SK-N-SH (cell line): ENCODE measurements around the gene MYMK. TPM values are rescaled to one million over a fixed set of nuclear protein-coding genes. Genes with fewer than 3 reads are reported as not detected.
A peak's percentile ranks its signal among the peaks of the same experiment; 100 is the strongest.

Experiments
- CTCF ChIA-PET: fragments of 300-600, 350-600 bp; formaldehyde crosslinking; extraction: SDS; loops from one replicate; lab custom pipeline; 2021; lab: Yijun Ruan, JAX
- POLR2A ChIA-PET: fragments of 350-600 bp; sonication (Branson Sonifier 250); formaldehyde crosslinking; extraction: SDS; loops from one replicate; lab custom pipeline; 2020; ENCODE audit warnings: antibody characterized with exemption, inconsistent platforms; lab: Yijun Ruan, JAX
- DNase-seq: peaks from one replicate; pipeline ENCODE4 v3.0.0; 2012
- H2AFZ ChIP-seq: fragments of 200-600 bp; sonication (generic); 2 replicates; pipeline ENCODE4 v1.8.1; 2016; ENCODE audit warnings: antibody characterized with exemption, mild to moderate bottlenecking, low read depth
- H3F3A ChIP-seq: fragments of 200-600 bp; sonication (generic); replicated peaks from 2 replicates; pipeline ENCODE3; 2016; ENCODE audit warnings: antibody characterized with exemption, mild to moderate bottlenecking; ENCODE audit not compliant: insufficient read depth
- H3K27ac ChIP-seq, 2 experiments: fragments of 200-500 bp in 1 of 2; fragments of 200-600 bp in 1 of 2; sonication (Bioruptor generic) in 1 of 2; sonication (generic), shearing (Covaris generic) in 1 of 2; 2 replicates each; pipeline versions ENCODE4 v1.5.1 to v1.6.1; 2014 to 2016; ENCODE audit warnings: low read depth in 2 of 2, inconsistent platforms in 1 of 2, low read length in 1 of 2, mild to moderate bottlenecking in 1 of 2, mixed read lengths in 1 of 2
- H3K27me3 ChIP-seq: fragments of 200-600 bp; sonication (generic), shearing (Covaris generic); 2 replicates; pipeline ENCODE4 v1.6.1; 2016; ENCODE audit warnings: mixed run types; ENCODE audit not compliant: insufficient read depth
- H3K36me3 ChIP-seq, 2 experiments: fragments of 200-500 bp in 1 of 2; fragments of 200-600 bp in 1 of 2; sonication (Bioruptor generic) in 1 of 2; sonication (generic) in 1 of 2; replicated peaks in 1 of 2; 2 replicates each; pipeline versions ENCODE3 to v1.5.1; 2014 to 2016; ENCODE audit warnings: low read length in 1 of 2, mild to moderate bottlenecking in 1 of 2; ENCODE audit not compliant: insufficient read depth in 2 of 2, control insufficient read depth in 1 of 2
- H3K4me1 ChIP-seq, 2 experiments: fragments of 200-500 bp in 1 of 2; fragments of 200-600 bp in 1 of 2; sonication (Bioruptor generic) in 1 of 2; sonication (generic), shearing (Covaris generic) in 1 of 2; 2 replicates each; pipeline versions ENCODE4 v1.5.1 to v1.6.1; 2014 to 2016; ENCODE audit warnings: low read depth in 1 of 2, low read length in 1 of 2, mixed run types in 1 of 2; ENCODE audit not compliant: insufficient read depth in 2 of 2, control insufficient read depth in 1 of 2
- H3K4me2 ChIP-seq: fragments of 200-600 bp; sonication (generic), shearing (Covaris generic); 2 replicates; pipeline ENCODE4 v1.6.1; 2017; ENCODE audit warnings: mixed run types
- H3K4me3 ChIP-seq, 2 experiments: fragments of 200-500 bp in 1 of 2; fragments of 200-600 bp in 1 of 2; sonication (Bioruptor generic) in 1 of 2; sonication (generic), shearing (Covaris generic) in 1 of 2; 2 replicates each; pipeline versions ENCODE4 v1.5.1 to v1.8.1; 2014 to 2016; ENCODE audit warnings: low read depth in 2 of 2, inconsistent platforms in 1 of 2, low read length in 1 of 2, mild to moderate bottlenecking in 1 of 2, mixed read lengths in 1 of 2, moderate library complexity in 1 of 2
- H3K79me2 ChIP-seq: fragments of 200-600 bp; sonication (generic); 2 replicates; pipeline ENCODE4 v1.8.1; 2017; ENCODE audit warnings: mild to moderate bottlenecking; ENCODE audit not compliant: insufficient read depth
- H3K9ac ChIP-seq: fragments of 200-600 bp; sonication (generic); 2 replicates; pipeline ENCODE4 v1.6.1; 2017; ENCODE audit warnings: mixed run types
- H3K9me2 ChIP-seq: fragments of 200-600 bp; sonication (generic); 2 replicates; pipeline ENCODE4 v1.6.1; 2017; ENCODE audit warnings: mixed run types
- H3K9me3 ChIP-seq: fragments of 200-600 bp; sonication (generic); 2 replicates; pipeline ENCODE4 v1.6.1; 2017; ENCODE audit warnings: mixed run types, mild to moderate bottlenecking, moderate library complexity
- H4K20me1 ChIP-seq: fragments of 200-600 bp; sonication (generic); 2 replicates; pipeline ENCODE4 v1.6.1; 2017; ENCODE audit warnings: mild to moderate bottlenecking, mixed run types; ENCODE audit not compliant: insufficient read depth
- CHD2 ChIP-seq: fragments of 150-350 bp; IDR thresholded peaks from 2 replicates; pipeline ENCODE4 v1.6.1; 2018; ENCODE audit warnings: low read length; ENCODE audit not compliant: partially characterized antibody
- CTCF ChIP-seq: fragments of 200-600 bp; sonication (generic); IDR thresholded peaks from 2 replicates; pipeline ENCODE4 v1.6.1; 2017; ENCODE audit warnings: antibody characterized with exemption, mild to moderate bottlenecking, moderate library complexity
- EP300 ChIP-seq, 2 experiments: IDR thresholded peaks; 2 replicates each; pipeline versions ENCODE4 v1.4.0 to v1.6.1; 2012; ENCODE audit warnings: borderline replicate concordance in 1 of 2, low read depth in 1 of 2, low read length in 1 of 2
- EZH2phosphoT487 ChIP-seq: fragments of 200-600 bp; sonication (generic); IDR thresholded peaks from 2 replicates; pipeline ENCODE4 v1.6.1; 2017; ENCODE audit warnings: low read depth, mixed run types, mild to moderate bottlenecking, antibody characterized with exemption, moderate library complexity, borderline replicate concordance
- FOSL2 ChIP-seq: IDR thresholded peaks from 2 replicates; pipeline ENCODE4 v1.4.0; 2012; ENCODE audit warnings: low read depth, mild to moderate bottlenecking, moderate library complexity, borderline replicate concordance
- MAX ChIP-seq: IDR thresholded peaks from 2 replicates; pipeline ENCODE4 v1.4.0; 2012; ENCODE audit warnings: low read depth
- MXI1 ChIP-seq: IDR thresholded peaks from 2 replicates; pipeline ENCODE4 v1.6.1; 2012; ENCODE audit warnings: mild to moderate bottlenecking, low read depth, low read length, improper control_type of control experiment
- NRF1 ChIP-seq: IDR thresholded peaks from 2 replicates; pipeline ENCODE4 v1.6.1; 2012; ENCODE audit warnings: low read depth, mild to moderate bottlenecking, low read length
- WGBS: methylation state at CpG from one replicate; pipeline ENCODE4 v1.1.6; 2017; ENCODE audit warnings: low lambda C conversion rate; 5-methylcytosine and 5-hydroxymethylcytosine counted together
- polyA plus RNA-seq, 3 experiments: library from polyadenylated mRNA; depleted of rRNA; stranded (reverse); fragments of >200 nt; gene quantifications; 2 replicates each; pipeline ENCODE4 v1.2.3, GENCODE V29; 2012

MYMK gene
- polyA plus RNA-seq, 1 of the 3 experiments (the other 2 are of a cell fraction) = not detected

- peaks cover 14 to 51% of the 10 kb centered on the region in 2 experiments for H3K4me1 ChIP-seq
- H4K20me1 ChIP-seq = no peaks in the 10 kb centered on the region
- no peaks in the 10 kb centered on the region for H3K36me3 ChIP-seq
- 94% methylated on average over 16 of the region's 54 CpGs for WGBS
- no peak overlapping the region for H3K4me2 ChIP-seq
- no peaks in the 10 kb centered on the region for H3K79me2 ChIP-seq
- no peak overlapping the region for H2AFZ ChIP-seq
- H3K9me3 ChIP-seq = no peaks in the 10 kb centered on the region
- no peak for TF ChIP-seq MAX
- TF ChIP-seq CTCF = no peak
- TF ChIP-seq EZH2phosphoT487 = no peak
- TF ChIP-seq NRF1 = no peak
- no peak for TF ChIP-seq FOSL2
- H3K27me3 ChIP-seq = 0 out of 2 replicates have a peak, but pooled peaks cover 10% of the 10 kb centered on the region
- DNase-seq = no peak
- H3K9me2 ChIP-seq = no peaks in the 10 kb centered on the region
- H3K27ac ChIP-seq = peak overlapping the region in 1 of 2 experiments; percentile 60; a peak in 2 of 4 replicates
- H3K9ac ChIP-seq = no peak overlapping the region
- POLR2A ChIA-PET = interaction anchor here (0.9 kb wide), 1 partner anchor 73 kb away, joined by 3 read pairs; no protein-coding TSS in a partner anchor
- H3K4me3 ChIP-seq = no peak overlapping the region
- CTCF ChIA-PET = no interaction called here
- H3F3A ChIP-seq = peaks cover 9% of the 10 kb centered on the region
Measured at GRCh38 chr9:133562611-133563290, 38.0 kb upstream of the MYMK start.

GRCh38 chr9:133561976-133562554 lies 37.3 kb upstream of the MYMK start:
- H3K27ac ChIP-seq = no peak overlapping the region; a peak in 1 of 4 replicates
- DNase-seq = no peak
- POLR2A ChIA-PET = no interaction called here
- H3K4me2 ChIP-seq = no peak overlapping the region
- H3K27me3 ChIP-seq = 0 out of 2 replicates have a peak, but pooled peaks cover 10% of the 10 kb centered on the region
- no peak overlapping the region for H3K4me3 ChIP-seq
- no peaks in the 10 kb centered on the region for H4K20me1 ChIP-seq
- no peak overlapping the region for H2AFZ ChIP-seq
- 96% methylated on average over 22 of the region's 32 CpGs for WGBS
- TF ChIP-seq CHD2 (no peak), EP300 (IDR thresholded peaks at IDR 0.05; ENCODE audit: borderline replicate concordance in 1 of 2, low read depth in 1 of 2, low read length in 1 of 2) (no peak), MXI1 (no peak), NRF1 (no peak)
- TF ChIP-seq, all 33 proteins: peak for 0
- Histone ChIP-seq H3F3A (peaks cover 9% of the 10 kb centered on the region), H3K79me2 (no peaks in the 10 kb centered on the region), H3K9me3 (no peaks in the 10 kb centered on the region), H3K4me1 (peaks cover 16 to 53% of the 10 kb centered on the region in 2 experiments), H3K9ac (no peak overlapping the region), H3K36me3 (no peaks in the 10 kb centered on the region), H3K9me2 (no peaks in the 10 kb centered on the region)
- CTCF ChIA-PET = interaction anchor here (0.9 to 2.2 kb wide), 2 partner anchors 9 to 28 kb away, joined by 3 to 10 read pairs; partner anchors contain the start of gene ADAMTSL2
